Measurements from ENCODE around the gene STK35.
"Not testable (repeated sequence)": the region's sequence is repeated elsewhere in the genome, so short reads cannot be mapped to it uniquely, and the experiment has no call there.

The STK35 gene

DNA sequence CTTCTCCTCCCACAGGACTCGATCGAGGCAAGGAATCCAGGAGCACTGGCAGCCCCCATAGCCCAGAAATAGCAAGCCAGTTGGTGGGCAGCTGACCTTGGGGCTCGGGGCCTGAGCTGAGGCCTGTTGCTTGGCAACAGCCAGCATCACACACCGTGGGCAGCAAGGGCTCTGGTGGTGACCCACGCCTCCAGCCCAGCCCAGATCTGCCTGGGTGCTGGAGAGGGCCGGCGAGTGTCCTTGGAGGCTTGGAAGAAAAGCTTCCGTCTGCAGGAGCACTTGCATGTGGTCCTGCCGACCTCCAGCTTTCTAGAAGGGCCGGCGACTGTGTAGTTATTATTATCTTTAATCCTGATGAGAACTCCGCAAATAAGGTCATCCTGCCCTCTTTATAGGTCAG lies 67.3 kb downstream of the STK35 start:
- DNase-seq (ENCODE audit: low read depth in 2 of 2), result no peak
- TF ChIP-seq, protein P1, sequence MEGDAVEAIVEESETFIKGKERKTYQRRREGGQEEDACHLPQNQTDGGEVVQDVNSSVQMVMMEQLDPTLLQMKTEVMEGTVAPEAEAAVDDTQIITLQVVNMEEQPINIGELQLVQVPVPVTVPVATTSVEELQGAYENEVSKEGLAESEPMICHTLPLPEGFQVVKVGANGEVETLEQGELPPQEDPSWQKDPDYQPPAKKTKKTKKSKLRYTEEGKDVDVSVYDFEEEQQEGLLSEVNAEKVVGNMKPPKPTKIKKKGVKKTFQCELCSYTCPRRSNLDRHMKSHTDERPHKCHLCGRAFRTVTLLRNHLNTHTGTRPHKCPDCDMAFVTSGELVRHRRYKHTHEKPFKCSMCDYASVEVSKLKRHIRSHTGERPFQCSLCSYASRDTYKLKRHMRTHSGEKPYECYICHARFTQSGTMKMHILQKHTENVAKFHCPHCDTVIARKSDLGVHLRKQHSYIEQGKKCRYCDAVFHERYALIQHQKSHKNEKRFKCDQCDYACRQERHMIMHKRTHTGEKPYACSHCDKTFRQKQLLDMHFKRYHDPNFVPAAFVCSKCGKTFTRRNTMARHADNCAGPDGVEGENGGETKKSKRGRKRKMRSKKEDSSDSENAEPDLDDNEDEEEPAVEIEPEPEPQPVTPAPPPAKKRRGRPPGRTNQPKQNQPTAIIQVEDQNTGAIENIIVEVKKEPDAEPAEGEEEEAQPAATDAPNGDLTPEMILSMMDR (IDR thresholded peaks at IDR 0.05; ENCODE audit: low read depth, low read length), result no peak
- H3K4me3 ChIP-seq (replicated peaks in 1 of 2; ENCODE audit: low read depth in 2 of 2, low read length in 2 of 2), result no peak overlapping the region

DNA sequence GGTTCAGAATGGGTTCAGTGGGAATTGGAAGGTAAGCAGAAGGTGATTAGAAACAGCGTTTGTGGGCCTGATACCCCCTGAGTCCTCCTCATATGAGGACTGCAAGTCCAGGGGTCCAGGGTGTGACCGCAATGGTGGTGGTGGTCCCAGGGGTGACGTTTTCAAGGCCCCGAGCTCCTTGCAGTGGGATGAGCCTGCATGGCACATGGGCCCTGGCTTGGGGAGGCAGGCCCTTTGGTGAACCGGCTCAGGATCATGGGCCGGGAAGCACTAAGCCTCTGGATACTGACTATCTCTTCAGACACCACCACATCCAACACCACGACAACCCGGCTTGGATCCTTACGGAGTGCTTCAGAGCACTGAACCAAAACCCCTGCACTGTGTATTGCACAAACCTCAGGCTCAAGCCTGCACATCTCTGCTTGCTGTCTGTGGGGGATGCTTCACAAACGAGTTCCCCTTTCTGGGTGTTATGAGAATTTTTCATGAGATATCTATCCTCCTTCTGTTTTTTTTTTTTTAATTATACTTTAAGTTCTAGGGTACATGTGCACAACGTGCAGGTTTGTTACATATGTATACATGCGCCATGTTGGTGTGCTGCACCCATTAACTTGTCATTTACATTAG lies 67.9 kb downstream of the STK35 start:
- TF ChIP-seq, protein P1 (IDR thresholded peaks at IDR 0.05; ENCODE audit: low read depth, low read length), result no peak
- no peak overlapping the region for H3K4me3 ChIP-seq (replicated peaks in 1 of 2; ENCODE audit: low read depth in 2 of 2, low read length in 2 of 2)
- no peak for DNase-seq (ENCODE audit: low read depth in 2 of 2)

DNA sequence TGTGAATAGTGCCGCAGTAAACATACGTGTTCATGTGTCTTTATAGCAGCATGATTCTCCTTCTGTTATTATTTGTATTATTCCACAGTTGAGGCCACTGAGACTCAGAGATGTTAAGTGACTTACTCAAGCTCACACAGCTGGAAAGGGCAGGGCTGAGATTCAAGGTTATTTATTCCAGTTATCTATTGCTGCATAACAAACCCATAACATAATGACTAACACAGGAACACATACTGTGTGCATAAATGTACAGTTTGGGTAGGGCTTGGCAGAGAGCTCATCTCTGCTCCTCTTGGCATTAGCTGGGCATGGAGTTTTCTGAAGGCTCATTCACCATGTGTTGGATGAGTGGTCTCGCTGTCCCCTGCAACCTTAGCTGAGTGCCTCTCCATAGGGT lies 68.8 kb downstream of the STK35 start:
- TF ChIP-seq, protein P1 (IDR thresholded peaks at IDR 0.05; ENCODE audit: low read depth, low read length), result no peak
- DNase-seq (ENCODE audit: low read depth in 2 of 2), result no peak
- no peak overlapping the region for H3K4me3 ChIP-seq (replicated peaks in 1 of 2; ENCODE audit: low read depth in 2 of 2, low read length in 2 of 2)

DNA sequence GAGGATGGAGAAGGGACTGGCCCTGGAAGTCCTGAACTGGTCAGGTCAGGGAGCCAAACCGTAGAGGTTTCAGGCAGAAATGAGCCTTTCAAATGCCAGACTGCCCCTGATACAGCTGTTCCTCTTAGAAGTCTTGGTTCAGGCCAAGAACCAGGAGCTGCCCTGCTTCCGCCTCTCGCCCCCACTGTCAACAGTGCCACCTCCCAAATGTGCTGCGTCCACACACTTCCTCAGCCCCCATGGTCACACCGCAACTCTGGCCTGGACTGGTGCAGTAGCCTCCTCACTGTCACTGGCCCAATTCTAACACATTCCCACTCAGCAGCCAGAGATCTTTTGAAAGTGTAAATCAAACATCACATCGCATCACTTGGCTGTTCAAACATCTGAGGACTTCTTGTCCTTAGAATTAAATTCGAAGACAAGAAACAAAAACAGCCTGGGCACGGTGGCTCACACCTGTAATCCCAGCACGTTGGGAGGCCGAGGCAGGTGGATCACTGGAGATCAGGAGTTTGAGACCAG lies 69.7 kb downstream of the STK35 start:
- no peak overlapping the region for H3K4me3 ChIP-seq (replicated peaks in 1 of 2; ENCODE audit: low read depth in 2 of 2, low read length in 2 of 2)
- no peak for DNase-seq (ENCODE audit: low read depth in 2 of 2)
- TF ChIP-seq, protein P1 (IDR thresholded peaks at IDR 0.05; ENCODE audit: low read depth, low read length), result no peak

DNA sequence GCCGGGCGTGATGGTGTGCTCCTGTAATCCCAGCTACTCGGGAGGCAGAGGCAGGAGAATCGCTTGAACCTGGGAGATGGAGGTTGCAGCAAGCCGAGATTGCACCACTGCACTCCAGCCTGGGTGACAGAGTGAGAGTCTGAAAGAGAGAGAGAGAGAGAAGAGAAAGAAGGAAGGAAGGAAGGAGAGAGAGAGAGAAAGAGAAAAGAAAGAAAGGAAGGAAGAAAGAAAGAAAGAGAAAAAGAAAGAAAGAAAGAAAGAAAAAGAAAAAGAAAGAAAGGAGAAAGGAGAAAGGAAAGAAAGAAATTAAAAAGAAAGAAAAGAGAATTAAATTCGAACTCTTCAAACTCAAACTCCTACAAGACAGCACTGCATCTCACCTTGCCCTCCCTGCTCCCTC lies 70.2 kb downstream of the STK35 start:
- DNase-seq (ENCODE audit: low read depth in 2 of 2); H3K4me3 ChIP-seq (replicated peaks in 1 of 2; ENCODE audit: low read depth in 2 of 2, low read length in 2 of 2): not testable (repeated sequence)

DNA sequence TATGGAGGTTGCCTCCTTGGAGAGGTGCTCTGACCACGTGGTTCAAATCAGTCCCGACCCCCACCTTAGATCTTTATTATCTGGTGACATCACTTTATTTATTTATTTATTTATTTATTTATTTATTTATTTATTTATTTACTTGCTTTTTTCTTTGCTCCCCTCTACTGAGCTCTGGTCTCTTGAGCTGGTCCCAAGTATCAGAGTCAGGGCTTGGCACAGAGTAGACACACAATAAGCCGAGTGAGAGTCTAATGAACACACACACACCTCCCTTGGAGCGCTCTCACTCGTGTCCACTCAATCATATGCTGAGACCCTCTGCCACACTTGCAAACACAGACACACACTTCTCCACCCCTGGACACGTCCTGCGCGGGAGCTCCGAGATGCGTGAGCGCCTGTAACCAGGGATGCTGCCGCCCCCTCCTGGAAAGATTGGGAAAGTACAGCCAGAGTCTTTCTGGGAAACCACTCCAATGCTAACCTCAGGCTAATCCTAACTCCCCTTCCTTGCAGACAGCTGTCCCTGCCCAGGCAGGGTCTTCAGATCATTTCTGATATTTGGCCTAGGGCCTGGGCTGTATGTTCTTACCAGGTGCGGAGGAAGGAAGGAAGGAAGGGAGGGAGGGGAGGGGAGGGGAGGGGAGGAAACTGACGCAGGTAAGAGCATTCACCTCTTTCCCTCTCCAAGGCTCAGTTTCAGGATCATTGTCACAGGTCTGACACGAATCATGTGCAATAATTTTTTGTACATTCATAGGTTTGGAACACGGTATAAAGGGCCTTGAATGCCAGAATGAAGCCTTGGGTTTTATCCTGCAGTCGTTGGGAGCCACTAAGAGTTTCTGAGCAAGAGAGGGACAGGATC lies 70.9 kb downstream of the STK35 start:
- DNase-seq (ENCODE audit: low read depth in 2 of 2), result peak; percentile 67 to 68
- TF ChIP-seq, protein P1 (IDR thresholded peaks at IDR 0.05; ENCODE audit: low read depth, low read length), result peak; percentile 92
- no peak overlapping the region for H3K4me3 ChIP-seq (replicated peaks in 1 of 2; ENCODE audit: low read depth in 2 of 2, low read length in 2 of 2)

DNA sequence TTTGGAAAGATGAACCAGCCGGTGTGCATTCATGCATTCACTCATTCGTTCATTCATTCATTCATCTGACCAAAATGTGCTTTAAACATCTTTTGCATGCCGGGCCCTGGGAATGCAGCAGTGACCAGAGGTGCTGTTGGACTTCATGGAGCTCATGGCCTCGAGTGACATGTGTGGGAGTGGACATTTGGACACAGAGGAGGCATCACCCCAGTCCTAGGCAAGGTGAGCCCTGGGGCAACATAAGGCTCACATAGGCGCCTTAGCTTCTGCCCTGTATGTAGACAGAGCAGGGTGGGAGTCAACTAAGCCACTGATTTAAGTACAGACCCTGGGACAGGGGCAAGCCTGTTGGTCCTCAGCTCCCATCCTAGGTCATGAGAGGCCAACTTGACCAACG lies 71.6 kb downstream of the STK35 start:
- no peak overlapping the region for H3K4me3 ChIP-seq (replicated peaks in 1 of 2; ENCODE audit: low read depth in 2 of 2, low read length in 2 of 2)
- TF ChIP-seq, protein P1 (IDR thresholded peaks at IDR 0.05; ENCODE audit: low read depth, low read length), result no peak
- DNase-seq (ENCODE audit: low read depth in 2 of 2), result no peak
